Left ventricle myocardium superior (tissue), 1 donor: Measurements from ENCODE around the gene PCYOX1L. TPM values are rescaled to one million over a fixed set of nuclear protein-coding genes. Genes with fewer than 3 reads are reported as not detected.
"Not testable (repeated sequence)": the region's sequence is repeated elsewhere in the genome, so short reads cannot be mapped to it uniquely, and the experiment has no call there.

Experiments
- ATAC-seq: fragments of 200-7000 bp; cut with Tn5 transposase; one replicate; pipeline ENCODE4 v1.9.1; 2020; ENCODE audit warnings: mild to moderate bottlenecking, moderate library complexity
- DNase-seq: peaks from one replicate; pipeline ENCODE4 v3.0.0-alpha.2; 2020
- intact Hi-C: fragments of 100-400 bp; cut with micrococcal nuclease; formaldehyde crosslinking; loops from one replicate; pipeline ENCODE4 v1.11.0; 2022
- total RNA-seq: library from RNA; stranded (reverse); fragmentation: NEBNext Ultra II Directional; extraction: Animal tissue kit (Norgen Biotek cat#: 25700); gene quantifications from one replicate; pipeline ENCODE4 v1.2.1, GENCODE V29; 2021
- donor health status: DM: no; HTN: yes; CAD: no; lungs with severe emphysema.

The PCYOX1L gene
- total RNA-seq, 1 donor from 2014 or later: 2.6 TPM

- no peak for ATAC-seq
- intact Hi-C loops: loop anchor here (10.0 kb wide), 1 partner anchor 185 kb away; no protein-coding TSS in a partner anchor
- DNase-seq: no peak
Measured at GRCh38 chr5:149379818-149380374, 22.1 kb downstream of the PCYOX1L start.

GRCh38 chr5:149380466-149381121 is 22.7 kb downstream of the PCYOX1L start:
- intact Hi-C loops: loop anchor here (10.0 kb wide), 1 partner anchor 184 kb away; no protein-coding TSS in a partner anchor
- ATAC-seq (no peak), DNase-seq (peak; percentile 45)

- ATAC-seq: no peak
- DNase-seq: no peak
- intact Hi-C loops: loop anchor here (10.0 kb wide), 1 partner anchor 183 kb away; no protein-coding TSS in a partner anchor
Measured at GRCh38 chr5:149381261-149381985, 23.6 kb downstream of the PCYOX1L start.

- DNase-seq (peak; percentile 88), ATAC-seq (peak; percentile 78)
- intact Hi-C loops: loop anchor here (2.0 to 10.0 kb wide), 2 partner anchors 51 to 183 kb away; no protein-coding TSS in a partner anchor
Measured at GRCh38 chr5:149381986-149382338, 24.1 kb downstream of the PCYOX1L start.

- DNase-seq (no peak), ATAC-seq (peak; percentile 7)
- intact Hi-C loops: loop anchor here (2.0 to 10.0 kb wide), 2 partner anchors 50 to 182 kb away; no protein-coding TSS in a partner anchor
Measured at GRCh38 chr5:149382517-149383220, 24.8 kb downstream of the PCYOX1L start.

- intact Hi-C loops: loop anchor here (2.0 to 10.0 kb wide), 2 partner anchors 49 to 181 kb away; no protein-coding TSS in a partner anchor
- ATAC-seq: peak; percentile 72
- peak; percentile 66 for DNase-seq
Measured at GRCh38 chr5:149383399-149383798, 25.6 kb downstream of the PCYOX1L start.

- intact Hi-C loops: loop anchor here (10.0 kb wide), 1 partner anchor 179 kb away; no protein-coding TSS in a partner anchor
- ATAC-seq: peak; percentile 4
- DNase-seq: no peak
Measured at GRCh38 chr5:149386166-149386565, 28.3 kb downstream of the PCYOX1L start.

- intact Hi-C loops: loop anchor here (10.0 kb wide), 1 partner anchor 178 kb away; no protein-coding TSS in a partner anchor
- DNase-seq (no peak), ATAC-seq (peak; percentile 3)
Measured at GRCh38 chr5:149387081-149387631, 29.3 kb downstream of the PCYOX1L start.

GRCh38 chr5:149387982-149388381 is 30.1 kb downstream of the PCYOX1L start:
- ATAC-seq: peak; percentile 46
- intact Hi-C loops: loop anchor here (10.0 kb wide), 1 partner anchor 177 kb away; no protein-coding TSS in a partner anchor
- DNase-seq: no peak

GRCh38 chr5:149388498-149389190 is 30.8 kb downstream of the PCYOX1L start:
- intact Hi-C loops: loop anchor here (10.0 kb wide), 1 partner anchor 176 kb away; no protein-coding TSS in a partner anchor
- no peak for DNase-seq
- ATAC-seq: no peak

GRCh38 chr5:149389552-149390495 is 32.0 kb downstream of the PCYOX1L start:
- no peak for ATAC-seq

GRCh38 chr5:149391076-149391475 is 33.2 kb downstream of the PCYOX1L start:
- intact Hi-C loops, DNase-seq, ATAC-seq: not testable (repeated sequence)

More at GRCh38 chr5:149389552-149390495, 32.0 kb downstream of the PCYOX1L start:
- intact Hi-C loops: loop anchor here (10.0 kb wide), 1 partner anchor 175 kb away; no protein-coding TSS in a partner anchor
- no peak for DNase-seq

- no peak for DNase-seq
- intact Hi-C loops: no loop called here
- no peak for ATAC-seq
Measured at GRCh38 chr5:149391524-149391923, 33.7 kb downstream of the PCYOX1L start.

GRCh38 chr5:149392718-149393117 is 34.9 kb downstream of the PCYOX1L start:
- intact Hi-C loops: no loop called here
- ATAC-seq (no peak), DNase-seq (no peak)

GRCh38 chr5:149394996-149395395 is 37.1 kb downstream of the PCYOX1L start:
- DNase-seq, ATAC-seq, intact Hi-C loops: not testable (repeated sequence)

GRCh38 chr5:149397530-149397929 is 39.7 kb downstream of the PCYOX1L start:
- intact Hi-C loops: no loop called here
- DNase-seq: no peak
- ATAC-seq: no peak

- intact Hi-C loops, ATAC-seq: not testable (repeated sequence)
- peak; percentile 1 for DNase-seq
Measured at GRCh38 chr5:149398747-149399266, 41.0 kb downstream of the PCYOX1L start.
